Measurements from ENCODE around the gene GUCA2A. TPM values are rescaled to one million over a fixed set of nuclear protein-coding genes. Genes with fewer than 3 reads are reported as not detected.

The GUCA2A gene
- total RNA-seq, 1 donor from 2014 or later, result not detected

DNA sequence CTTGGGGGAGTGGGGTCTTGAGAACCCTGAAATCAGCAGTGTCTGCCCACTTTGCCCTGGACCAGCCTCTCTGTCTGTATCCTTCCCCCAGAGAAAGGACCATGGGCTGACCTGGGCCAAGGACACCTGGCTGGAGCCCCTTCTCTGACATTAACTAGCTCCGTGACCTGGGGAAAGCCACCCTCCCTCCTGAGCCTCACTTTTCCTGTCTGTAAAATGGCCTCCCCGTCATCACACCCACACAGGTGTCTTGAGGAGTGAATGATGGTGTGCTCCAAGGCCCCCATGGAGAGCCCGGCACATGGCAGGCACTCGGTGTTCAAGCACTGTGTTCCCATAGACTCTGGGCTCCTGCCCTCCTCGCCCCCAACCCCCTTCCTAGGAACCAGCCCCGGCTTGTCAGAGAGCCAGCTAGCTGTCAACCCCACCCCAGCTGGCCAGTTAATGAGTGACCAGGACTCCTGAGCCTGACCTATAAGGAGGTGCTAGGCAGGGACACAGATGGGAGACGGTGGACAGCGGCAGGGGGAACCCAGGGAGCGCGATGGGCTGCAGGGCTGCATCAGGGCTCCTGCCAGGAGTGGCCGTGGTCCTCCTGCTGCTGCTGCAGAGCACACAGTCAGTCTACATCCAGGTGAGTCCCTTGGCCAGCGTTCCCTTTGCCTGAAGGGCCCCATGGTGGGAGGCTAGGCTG, 11.5 kb downstream of the GUCA2A start, which contains the start of gene GUCA2B:
Gene GUCA2B, plus strand, starts transcription at position 504 of the 694 bp plus-strand sequence. Its CDS starts 41 bp downstream, at position 545.
- Mint-ChIP-seq H3K4me1 (no peaks in the 10 kb centered on the region), H3K36me3 (no peaks in the 10 kb centered on the region), H3K27ac (no peak within 1 kb of the TSS), H3K4me3 (no peak within 1 kb of the TSS), H3K9me3 (peaks cover 3% of the 10 kb centered on the region), H3K27me3 (ENCODE audit: low read depth) (peaks cover 23% of the 10 kb centered on the region)
- no peak for DNase-seq (ENCODE audit: low spot score in 2 of 2, unreplicated experiment in 2 of 2)
- no peak for TF ChIP-seq CTCF (IDR thresholded peaks at IDR 0.05; ENCODE audit: unreplicated experiment)

- TF ChIP-seq CTCF (IDR thresholded peaks at IDR 0.05; ENCODE audit: unreplicated experiment), result no peak
- no peak for DNase-seq (ENCODE audit: low spot score in 2 of 2, unreplicated experiment in 2 of 2)
- Mint-ChIP-seq H3K4me3 (no peak overlapping the region), H3K36me3 (no peaks in the 10 kb centered on the region), H3K4me1 (no peaks in the 10 kb centered on the region), H3K9me3 (no peaks in the 10 kb centered on the region), H3K27ac (no peak overlapping the region), H3K27me3 (ENCODE audit: low read depth) (peaks cover 23% of the 10 kb centered on the region)
Observed at GRCh38 chr1:42152119-42152518, 12.4 kb downstream of the GUCA2A start.

- no peaks in the 10 kb centered on the region for H3K4me1 Mint-ChIP-seq
- no peak for TF ChIP-seq CTCF (IDR thresholded peaks at IDR 0.05; ENCODE audit: unreplicated experiment)
- H3K9me3 Mint-ChIP-seq, result no peaks in the 10 kb centered on the region
- no peak overlapping the region for H3K4me3 Mint-ChIP-seq
- H3K27me3 Mint-ChIP-seq (ENCODE audit: low read depth), result peaks cover 23% of the 10 kb centered on the region
- no peak for DNase-seq (ENCODE audit: low spot score in 2 of 2, unreplicated experiment in 2 of 2)
- no peaks in the 10 kb centered on the region for H3K36me3 Mint-ChIP-seq
- no peak overlapping the region for H3K27ac Mint-ChIP-seq
Observed at GRCh38 chr1:42150651-42151050, 13.9 kb downstream of the GUCA2A start.

- no peaks in the 10 kb centered on the region for H3K4me1 Mint-ChIP-seq
- no peaks in the 10 kb centered on the region for H3K9me3 Mint-ChIP-seq
- H3K36me3 Mint-ChIP-seq, result no peaks in the 10 kb centered on the region
- no peak overlapping the region for H3K4me3 Mint-ChIP-seq
- peaks cover 30% of the 10 kb centered on the region for H3K27me3 Mint-ChIP-seq (ENCODE audit: low read depth)
- no peak overlapping the region for H3K27ac Mint-ChIP-seq
- DNase-seq (ENCODE audit: low spot score in 2 of 2, unreplicated experiment in 2 of 2), result no peak
- TF ChIP-seq CTCF (IDR thresholded peaks at IDR 0.05; ENCODE audit: unreplicated experiment), result no peak
Observed at GRCh38 chr1:42148166-42148565, 16.4 kb downstream of the GUCA2A start.

- Mint-ChIP-seq H3K36me3 (no peaks in the 10 kb centered on the region), H3K4me3 (no peak overlapping the region), H3K27me3 (ENCODE audit: low read depth) (peaks cover 34% of the 10 kb centered on the region), H3K9me3 (no peaks in the 10 kb centered on the region), H3K27ac (no peak overlapping the region), H3K4me1 (no peaks in the 10 kb centered on the region)
- TF ChIP-seq CTCF (IDR thresholded peaks at IDR 0.05; ENCODE audit: unreplicated experiment), result peak; percentile 73
- DNase-seq (ENCODE audit: low spot score in 2 of 2, unreplicated experiment in 2 of 2), result peak in 1 of 2 experiments; percentile 82
Observed at GRCh38 chr1:42146626-42147320, 17.8 kb downstream of the GUCA2A start.
